ENCODE results near the gene YTHDC2. TPM values are rescaled to one million over a fixed set of nuclear protein-coding genes. Genes with fewer than 3 reads are reported as not detected.

Gene YTHDC2
- polyA plus RNA-seq, 6 donors from 2014 or later: 8.1 to 20.0 (median 15.0) TPM

- no peak overlapping the region for H3K27ac Mint-ChIP-seq
- no peaks in the 10 kb centered on the region for H3K4me1 Mint-ChIP-seq
- H3K36me3 Mint-ChIP-seq: peaks cover 0 to 5% of the 10 kb centered on the region in 2 donors
- ATAC-seq (ENCODE audit: low read depth in 2 of 2) (no peak), DNase-seq (no peak)
- no peak overlapping the region for H3K4me3 Mint-ChIP-seq
- H3K9me3 Mint-ChIP-seq: peaks cover 0 to 13% (median 5%) of the 10 kb centered on the region in 7 donors
- peaks cover 13 to 44% (median 17%) of the 10 kb centered on the region in 3 donors for H3K27me3 Mint-ChIP-seq
These were observed 119.5 kb downstream of the YTHDC2 start for GRCh38 chr5:113632996-113633395.

GRCh38 chr5:113634957-113635356 lies 121.5 kb downstream of the YTHDC2 start:
- H3K4me3 Mint-ChIP-seq: no peak overlapping the region
- H3K36me3 Mint-ChIP-seq: no peaks in the 10 kb centered on the region
- no peak for DNase-seq
- peaks cover 8 to 28% (median 10%) of the 10 kb centered on the region in 3 donors for H3K27me3 Mint-ChIP-seq
- no peak overlapping the region for H3K27ac Mint-ChIP-seq
- ATAC-seq (ENCODE audit: low read depth in 2 of 2): no peak
- no peaks in the 10 kb centered on the region for H3K4me1 Mint-ChIP-seq
- H3K9me3 Mint-ChIP-seq: peaks cover 0 to 17% (median 6%) of the 10 kb centered on the region in 7 donors

GRCh38 chr5:113641715-113642114 lies 128.2 kb downstream of the YTHDC2 start:
- peaks cover under 1 to 6% (median 1%) of the 10 kb centered on the region in 3 donors for H3K27me3 Mint-ChIP-seq
- no peak overlapping the region for H3K27ac Mint-ChIP-seq
- H3K36me3 Mint-ChIP-seq: no peaks in the 10 kb centered on the region
- no peak for DNase-seq
- H3K9me3 Mint-ChIP-seq: peaks cover 0 to 17% (median 8%) of the 10 kb centered on the region in 7 donors
- no peak for ATAC-seq (ENCODE audit: low read depth in 2 of 2)
- no peaks in the 10 kb centered on the region for H3K4me1 Mint-ChIP-seq
- H3K4me3 Mint-ChIP-seq: no peak overlapping the region

Other genes starting within 250 kb of the YTHDC2 start
- not detected for gene TSSK1B, start 78.7 kb upstream of the YTHDC2 start, polyA plus RNA-seq (ENCODE audit: low read depth in 6 of 6)
- gene MCC, start 25.2 kb upstream of the YTHDC2 start, polyA plus RNA-seq (ENCODE audit: low read depth in 6 of 6): under 1 TPM in 5 of 6 donors, not detected in 1; 0.16 to 0.56 (median 0.31) TPM

Measured in naive B cell (primary cell).